ENCODE measurements around the gene DET1.
"Not testable (repeated sequence)": the region's sequence is repeated elsewhere in the genome, so short reads cannot be mapped to it uniquely, and the experiment has no call there.

Gene DET1

GRCh38 chr15:88539441-88539840 is 7.0 kb downstream of the DET1 start:
- no peak for DNase-seq

GRCh38 chr15:88538972-88539371 is 7.5 kb downstream of the DET1 start:
- no peak for DNase-seq

GRCh38 chr15:88537591-88538317 is 8.7 kb downstream of the DET1 start:
- no peak for DNase-seq

GRCh38 chr15:88535607-88536313 is 10.7 kb downstream of the DET1 start:
- no peak for DNase-seq

GRCh38 chr15:88535100-88535499 is 11.4 kb downstream of the DET1 start:
- no peak for DNase-seq

GRCh38 chr15:88533376-88533775 is 13.1 kb downstream of the DET1 start:
- no peak for DNase-seq

- DNase-seq, result no peak
Measured at GRCh38 chr15:88529021-88529630, 17.4 kb downstream of the DET1 start.

- no peak for DNase-seq
Measured at GRCh38 chr15:88526247-88526879, 20.1 kb downstream of the DET1 start.

- no peak for DNase-seq
Measured at GRCh38 chr15:88525418-88525817, 21.1 kb downstream of the DET1 start.

- DNase-seq, result not testable (repeated sequence)
Measured at GRCh38 chr15:88524094-88524493, 22.4 kb downstream of the DET1 start.

GRCh38 chr15:88518903-88519302 is 27.6 kb downstream of the DET1 start:
- DNase-seq, result no peak

- no peak for DNase-seq
Measured at GRCh38 chr15:88513195-88513594, 33.3 kb downstream of the DET1 start.

GRCh38 chr15:88512601-88513000 is 33.9 kb downstream of the DET1 start:
- DNase-seq, result no peak

- DNase-seq, result no peak
Measured at GRCh38 chr15:88512078-88512477, 34.4 kb downstream of the DET1 start.

- no peak for DNase-seq
Measured at GRCh38 chr15:88511161-88511560, 35.3 kb downstream of the DET1 start.

GRCh38 chr15:88509964-88510363 is 36.5 kb downstream of the DET1 start:
- DNase-seq, result no peak

- DNase-seq, result no peak
Measured at GRCh38 chr15:88509321-88509720, 37.2 kb downstream of the DET1 start.

GRCh38 chr15:88506628-88507027 is 39.9 kb downstream of the DET1 start:
- DNase-seq, result no peak

- DNase-seq, result no peak
Measured at GRCh38 chr15:88505721-88506120, 40.8 kb downstream of the DET1 start.

- no peak for DNase-seq
Measured at GRCh38 chr15:88504445-88504844, 42.0 kb downstream of the DET1 start.

- DNase-seq, result no peak
Measured at GRCh38 chr15:88498996-88499395, 47.5 kb downstream of the DET1 start.

- DNase-seq, result no peak
Measured at GRCh38 chr15:88497109-88497765, 49.2 kb downstream of the DET1 start.

GRCh38 chr15:88493844-88494243 is 52.6 kb downstream of the DET1 start:
- DNase-seq, result peak; percentile 41

Data from right hindlimb (tissue), 1 donor.